Medulla oblongata (tissue), 1 donor: ENCODE results near the gene HOXA13.

ENCODE experiments used
- DNase-seq: peaks from one replicate; pipeline ENCODE4 v3.0.0-alpha.2; 2015; ENCODE audit errors: extremely low spot score

HOXA13 gene

GRCh38 chr7:27181795-27182275, 18.1 kb downstream of the HOXA13 start:
- no peak for DNase-seq

GRCh38 chr7:27180431-27181420, 19.2 kb downstream of the HOXA13 start:
- no peak for DNase-seq

- DNase-seq = peak; percentile 61
These were observed 20.1 kb downstream of the HOXA13 start for GRCh38 chr7:27179503-27180430.

GRCh38 chr7:27179030-27179429, 20.9 kb downstream of the HOXA13 start:
- DNase-seq = no peak

- no peak for DNase-seq
These were observed 21.5 kb downstream of the HOXA13 start for GRCh38 chr7:27178366-27178765.

GRCh38 chr7:27177795-27178320, 22.0 kb downstream of the HOXA13 start:
- DNase-seq = no peak

- DNase-seq = no peak
These were observed 22.7 kb downstream of the HOXA13 start for GRCh38 chr7:27176962-27177794.

GRCh38 chr7:27176524-27176845, 23.4 kb downstream of the HOXA13 start:
- DNase-seq = no peak

- no peak for DNase-seq
These were observed 24.0 kb downstream of the HOXA13 start for GRCh38 chr7:27175626-27176523.

- DNase-seq = no peak
These were observed 24.8 kb downstream of the HOXA13 start for GRCh38 chr7:27174874-27175625.

GRCh38 chr7:27173956-27174873, 25.7 kb downstream of the HOXA13 start, which contains the start of gene HOXA10:
Gene HOXA10, minus strand, starts transcription at chr7:27174320. Its CDS starts 14 bp downstream, at chr7:27174306.
- no peak for DNase-seq

- DNase-seq = no peak
These were observed 26.4 kb downstream of the HOXA13 start for GRCh38 chr7:27173511-27173955.

- DNase-seq = no peak
These were observed 26.9 kb downstream of the HOXA13 start for GRCh38 chr7:27172823-27173510.

GRCh38 chr7:27172315-27172774, 27.5 kb downstream of the HOXA13 start:
- no peak for DNase-seq

GRCh38 chr7:27171637-27172314, 28.1 kb downstream of the HOXA13 start:
- no peak for DNase-seq

GRCh38 chr7:27171325-27171636, 28.6 kb downstream of the HOXA13 start:
- DNase-seq = no peak
